ENCODE measurements around the gene MINAR2.

DNA sequence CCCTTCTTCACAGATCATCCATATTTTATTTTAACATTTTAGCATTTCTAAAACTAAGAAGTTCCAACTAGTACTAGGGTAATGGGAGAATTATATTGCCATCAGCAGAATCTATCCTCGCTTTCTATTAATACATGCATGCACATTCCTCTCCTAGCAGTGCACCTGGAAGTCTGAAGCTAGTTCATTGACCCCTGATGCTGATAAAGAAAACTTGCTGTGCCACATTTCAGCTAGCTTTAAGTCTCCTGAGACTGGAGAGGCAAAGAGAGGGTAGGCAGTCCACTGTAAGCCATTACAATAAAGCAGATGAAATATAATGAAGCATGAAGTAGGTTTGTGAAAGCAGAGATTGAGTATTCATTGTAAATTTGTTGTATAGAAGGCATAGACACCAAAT lies 15.8 kb downstream of the MINAR2 start:
- TF ChIP-seq, protein P1, sequence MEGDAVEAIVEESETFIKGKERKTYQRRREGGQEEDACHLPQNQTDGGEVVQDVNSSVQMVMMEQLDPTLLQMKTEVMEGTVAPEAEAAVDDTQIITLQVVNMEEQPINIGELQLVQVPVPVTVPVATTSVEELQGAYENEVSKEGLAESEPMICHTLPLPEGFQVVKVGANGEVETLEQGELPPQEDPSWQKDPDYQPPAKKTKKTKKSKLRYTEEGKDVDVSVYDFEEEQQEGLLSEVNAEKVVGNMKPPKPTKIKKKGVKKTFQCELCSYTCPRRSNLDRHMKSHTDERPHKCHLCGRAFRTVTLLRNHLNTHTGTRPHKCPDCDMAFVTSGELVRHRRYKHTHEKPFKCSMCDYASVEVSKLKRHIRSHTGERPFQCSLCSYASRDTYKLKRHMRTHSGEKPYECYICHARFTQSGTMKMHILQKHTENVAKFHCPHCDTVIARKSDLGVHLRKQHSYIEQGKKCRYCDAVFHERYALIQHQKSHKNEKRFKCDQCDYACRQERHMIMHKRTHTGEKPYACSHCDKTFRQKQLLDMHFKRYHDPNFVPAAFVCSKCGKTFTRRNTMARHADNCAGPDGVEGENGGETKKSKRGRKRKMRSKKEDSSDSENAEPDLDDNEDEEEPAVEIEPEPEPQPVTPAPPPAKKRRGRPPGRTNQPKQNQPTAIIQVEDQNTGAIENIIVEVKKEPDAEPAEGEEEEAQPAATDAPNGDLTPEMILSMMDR (IDR thresholded peaks at IDR 0.05): no peak
- no peak for TF ChIP-seq EZH2 (IDR thresholded peaks at IDR 0.05; ENCODE audit: borderline replicate concordance, insufficient read depth, low read depth, low read length, poor library complexity, severe bottlenecking)
